HepG2 (cell line): Measurements from ENCODE around the gene PRKAR1B. TPM values are rescaled to one million over a fixed set of nuclear protein-coding genes. Genes with fewer than 3 reads are reported as not detected.

Source experiments
- ATAC-seq: fragments of 200-7000 bp; cut with Tn5 transposase; 3 replicates; pipeline ENCODE4 v1.9.1; 2020; ENCODE audit warnings: mild to moderate bottlenecking, moderate library complexity
- BruUV-seq: library from RNA; stranded (reverse); fragments of 400-500 nt; replicated peaks from 2 replicates; lab custom pipeline; 2021; lab: Mats Ljungman, UMichigan
- CTCF ChIA-PET: fragments of 300-600 bp; formaldehyde crosslinking; extraction: SDS; loops from one replicate; lab custom pipeline; 2021; ENCODE audit warnings: low total read pairs, inconsistent platforms, low intra/inter-chr PET ratio; lab: Yijun Ruan, JAX
- POLR2A ChIA-PET: fragments of 350-600 bp; sonication (Branson Sonifier 250); formaldehyde crosslinking; loops from one replicate; lab custom pipeline; 2020; ENCODE audit warnings: antibody characterized with exemption, inconsistent platforms; lab: Yijun Ruan, JAX
- DNase-seq: peaks from one replicate; pipeline ENCODE4 v3.0.0-alpha.2; 2015; ENCODE audit warnings: low spot score
- FAIRE-seq: peaks from 3 replicates; lab custom pipeline; 2011; peaks lifted over from hg19 to GRCh38; lab: Jason Lieb, UNC
- H2AFZ ChIP-seq: one replicate; pipeline ENCODE4 v1.6.1; 2011; ENCODE audit warnings: low read length, inconsistent platforms
- H3K27ac ChIP-seq: fragments of 300-600 bp; 3 replicates; pipeline ENCODE4 v1.8.0; 2011; ENCODE audit warnings: mixed run types, mild to moderate bottlenecking, mixed read lengths, low read length, inconsistent platforms; ENCODE audit not compliant: insufficient read depth; ENCODE audit errors: extremely low read length
- H3K27me3 ChIP-seq, 2 experiments: fragments of 200-600 bp in 1 of 2; 2 replicates in 1 of 2; 3 replicates in 1 of 2; pipeline versions ENCODE4 v1.6.0 to v1.8.0; 2011; ENCODE audit warnings: low read length in 2 of 2, mild to moderate bottlenecking in 2 of 2, moderate library complexity in 2 of 2, inconsistent platforms in 1 of 2; ENCODE audit not compliant: insufficient read depth in 2 of 2, control insufficient read depth in 1 of 2
- H3K36me3 ChIP-seq, 2 experiments: fragments of 200-600 bp in 1 of 2; replicated peaks in 1 of 2; 2 replicates in 1 of 2; 3 replicates in 1 of 2; pipeline versions ENCODE4 v1.5.1 to v1.8.0; 2011; ENCODE audit warnings: low read length in 2 of 2, inconsistent platforms in 1 of 2; ENCODE audit not compliant: insufficient read depth in 2 of 2, control insufficient read depth in 1 of 2
- H3K4me1 ChIP-seq: 2 replicates; pipeline ENCODE4 v1.5.1; 2012; ENCODE audit warnings: low read length, inconsistent platforms; ENCODE audit not compliant: insufficient read depth
- H3K4me2 ChIP-seq: 2 replicates; pipeline ENCODE4 v1.6.0; 2011; ENCODE audit warnings: low read depth, low read length, inconsistent platforms
- H3K4me3 ChIP-seq, 3 experiments: fragments of 200-600 bp in 1 of 3; sonication (generic), shearing (Covaris generic) in 1 of 3; replicated peaks in 1 of 3; 2 replicates each; pipeline ENCODE4 v1.5.1; 2011 to 2016; ENCODE audit warnings: low read length in 3 of 3, inconsistent platforms in 2 of 3, low read depth in 2 of 3, mild to moderate bottlenecking in 2 of 3, control low read depth in 1 of 3, mixed read lengths in 1 of 3; ENCODE audit not compliant: insufficient read depth in 1 of 3
- H3K79me2 ChIP-seq: one replicate; pipeline ENCODE4 v1.6.1; 2011; ENCODE audit warnings: low read length, inconsistent platforms; ENCODE audit not compliant: insufficient read depth
- H3K9ac ChIP-seq: 2 replicates; pipeline ENCODE4 v1.6.0; 2011; ENCODE audit warnings: mild to moderate bottlenecking, low read depth, low read length, inconsistent platforms; ENCODE audit not compliant: insufficient read depth
- H3K9me3 ChIP-seq: 2 replicates; pipeline ENCODE4 v1.5.1; 2012; ENCODE audit warnings: mild to moderate bottlenecking, low read length
- H4K20me1 ChIP-seq: 2 replicates; pipeline ENCODE4 v1.6.0; 2011; ENCODE audit warnings: inconsistent platforms, mild to moderate bottlenecking, low read length, moderate library complexity; ENCODE audit not compliant: insufficient read depth
- FOSL1 ChIP-seq: sonication (generic); formaldehyde crosslinking; IDR thresholded peaks from 2 replicates; pipeline ENCODE4 v1.9.0; 2021; ENCODE audit warnings: missing genetic modification reagents, borderline replicate concordance
- HOXA9 ChIP-seq: sonication (generic); formaldehyde crosslinking; IDR thresholded peaks from 2 replicates; pipeline ENCODE4 v1.8.1; 2022; ENCODE audit warnings: missing genetic modification reagents, mild to moderate bottlenecking, moderate library complexity, borderline replicate concordance
- MAFK ChIP-seq, 2 experiments: IDR thresholded peaks in 1 of 2; conservative IDR thresholded peaks in 1 of 2; 2 replicates each; pipeline ENCODE4 v1.6.1; 2011; ENCODE audit warnings: improper control_type of control experiment in 2 of 2, low read length in 2 of 2
- POLR2AphosphoS5 ChIP-seq: IDR thresholded peaks from 2 replicates; pipeline ENCODE4 v1.6.1; 2012; ENCODE audit warnings: low read depth, low read length
- RFXAP ChIP-seq: sonication (generic); formaldehyde crosslinking; IDR thresholded peaks from 2 replicates; pipeline ENCODE4 v1.4.0; 2020; ENCODE audit warnings: missing genetic modification reagents, borderline replicate concordance
- ZFX ChIP-seq: sonication (generic); formaldehyde crosslinking; IDR thresholded peaks from 2 replicates; pipeline ENCODE4 v1.4.0; 2020; ENCODE audit warnings: mild to moderate bottlenecking, low read depth, missing genetic modification reagents, moderate library complexity
- ZNF432 ChIP-seq: sonication (generic); formaldehyde crosslinking; IDR thresholded peaks from 2 replicates; pipeline ENCODE4 v1.5.0; 2020; ENCODE audit warnings: missing genetic modification reagents, mild to moderate bottlenecking, borderline replicate concordance
- ZZZ3 ChIP-seq: sonication (generic); formaldehyde crosslinking; IDR thresholded peaks from 2 replicates; pipeline ENCODE4 v1.4.0; 2020; ENCODE audit warnings: missing genetic modification reagents, mild to moderate bottlenecking, borderline replicate concordance
- WGBS: methylation state at CpG from one replicate; pipeline ENCODE4 v1.1.6; 2017; ENCODE audit warnings: low lambda C conversion rate; 5-methylcytosine and 5-hydroxymethylcytosine counted together
- in situ Hi-C: cut with HindIII; loops from 2 replicates; pipeline ENCODE4 v1.10.0; 2017; ENCODE audit warnings: low pct_unique_long_range_greater_than_20kb; ENCODE audit not compliant: extremely low pct_ligation_motif_present
- intact Hi-C: fragments of 100-400 bp; cut with micrococcal nuclease; formaldehyde crosslinking; loops from one replicate; pipeline ENCODE4 v1.10.0; 2022; ENCODE audit not compliant: unreplicated experiment
- polyA plus RNA-seq, 8 experiments: library from polyadenylated mRNA; depleted of rRNA in 3 of 8; stranded (reverse) in 7 of 8; unstranded in 1 of 8; fragments of >200 nt; fragmentation: Illumina TruSeq in 4 of 8; extraction: Trizol in 4 of 8; gene quantifications; 2 replicates each; pipeline versions ENCODE4 v1.2.1 to v1.2.3, GENCODE V29; 2011 to 2016; ENCODE audit warnings: low read depth in 4 of 8, missing spikeins in 1 of 8, mixed read lengths in 1 of 8; ENCODE audit not compliant: insufficient read depth in 1 of 8
- total RNA-seq, 5 experiments: library from RNA; depleted of rRNA; stranded (reverse); fragments of >200 nt; fragmentation: Illumina TruSeq; extraction: Trizol; gene quantifications; 2 replicates each; pipeline ENCODE4 v1.2.3, GENCODE V29; 2016; ENCODE audit warnings: low read depth in 1 of 5
- TF ChIP-seq, protein P1 (sequence below): sonication (generic); formaldehyde crosslinking; IDR thresholded peaks from 2 replicates; pipeline ENCODE4 v1.8.1; 2023; ENCODE audit warnings: missing genetic modification reagents, inconsistent platforms, borderline replicate concordance
- TF ChIP-seq, protein P2 (sequence below): sonication (generic); formaldehyde crosslinking; IDR thresholded peaks from 2 replicates; pipeline ENCODE4 v1.4.0; 2020; ENCODE audit warnings: mild to moderate bottlenecking, missing genetic modification reagents, borderline replicate concordance
- TF ChIP-seq, protein P3 (sequence below): sonication (generic); formaldehyde crosslinking; IDR thresholded peaks from 2 replicates; pipeline ENCODE4 v1.5.1; 2020; ENCODE audit warnings: mild to moderate bottlenecking, missing genetic modification reagents, borderline replicate concordance

Gene PRKAR1B
- total and polyA plus RNA-seq, 2 of the 13 experiments (the other 11 are each of a cell fraction or from before 2014, with no cell fraction given) = 7.9 to 28.2 TPM

DNA sequence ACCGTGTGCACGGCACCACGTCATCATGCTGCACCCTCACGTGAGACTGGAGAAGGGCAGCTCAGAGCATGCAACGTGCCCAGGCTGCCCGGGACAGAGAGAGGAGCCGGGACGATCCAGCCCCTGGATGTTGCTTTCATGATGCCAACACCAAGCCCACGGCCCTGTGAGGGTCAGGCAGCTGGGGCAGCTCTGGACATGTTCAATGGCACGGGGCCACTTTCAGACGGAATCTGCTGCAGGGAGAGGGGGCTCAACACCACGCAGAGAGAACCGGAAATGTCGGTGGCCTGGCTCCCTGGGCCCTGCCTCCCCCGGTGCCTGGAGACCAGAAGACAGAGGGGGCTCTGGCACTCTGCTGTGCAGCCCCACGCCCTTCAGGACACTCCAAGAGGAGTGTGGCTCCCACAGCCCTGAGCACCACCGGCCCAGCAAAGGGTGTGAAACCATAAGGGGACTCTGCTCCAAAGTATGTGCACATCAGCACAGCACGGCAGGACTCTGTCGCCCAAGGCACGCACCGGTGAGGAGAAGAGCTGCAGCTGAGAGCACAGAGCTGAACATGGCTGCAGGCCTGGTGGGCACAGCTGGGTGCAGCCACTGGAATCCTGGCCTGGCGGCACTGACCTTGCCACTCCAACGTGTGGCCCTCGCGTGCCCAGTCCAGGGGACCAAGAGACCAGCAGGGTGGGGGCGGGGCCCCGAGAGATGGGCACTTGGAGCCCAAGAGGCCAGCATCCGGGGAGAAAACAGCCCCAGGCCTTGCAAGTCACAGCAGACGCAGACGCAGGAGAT lies 137.1 kb downstream of the PRKAR1B start (continued):
- no peak for TF ChIP-seq POLR2AphosphoS5
- TF ChIP-seq ZZZ3 (CRISPR knock-in tag) = no peak
- TF ChIP-seq ZFX (CRISPR knock-in tag) = no peak
- TF ChIP-seq, protein P1, sequence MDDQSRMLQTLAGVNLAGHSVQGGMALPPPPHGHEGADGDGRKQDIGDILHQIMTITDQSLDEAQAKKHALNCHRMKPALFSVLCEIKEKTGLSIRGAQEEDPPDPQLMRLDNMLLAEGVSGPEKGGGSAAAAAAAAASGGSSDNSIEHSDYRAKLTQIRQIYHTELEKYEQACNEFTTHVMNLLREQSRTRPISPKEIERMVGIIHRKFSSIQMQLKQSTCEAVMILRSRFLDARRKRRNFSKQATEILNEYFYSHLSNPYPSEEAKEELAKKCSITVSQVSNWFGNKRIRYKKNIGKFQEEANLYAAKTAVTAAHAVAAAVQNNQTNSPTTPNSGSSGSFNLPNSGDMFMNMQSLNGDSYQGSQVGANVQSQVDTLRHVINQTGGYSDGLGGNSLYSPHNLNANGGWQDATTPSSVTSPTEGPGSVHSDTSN (CRISPR knock-in tag) = no peak
- TF ChIP-seq, protein P2, sequence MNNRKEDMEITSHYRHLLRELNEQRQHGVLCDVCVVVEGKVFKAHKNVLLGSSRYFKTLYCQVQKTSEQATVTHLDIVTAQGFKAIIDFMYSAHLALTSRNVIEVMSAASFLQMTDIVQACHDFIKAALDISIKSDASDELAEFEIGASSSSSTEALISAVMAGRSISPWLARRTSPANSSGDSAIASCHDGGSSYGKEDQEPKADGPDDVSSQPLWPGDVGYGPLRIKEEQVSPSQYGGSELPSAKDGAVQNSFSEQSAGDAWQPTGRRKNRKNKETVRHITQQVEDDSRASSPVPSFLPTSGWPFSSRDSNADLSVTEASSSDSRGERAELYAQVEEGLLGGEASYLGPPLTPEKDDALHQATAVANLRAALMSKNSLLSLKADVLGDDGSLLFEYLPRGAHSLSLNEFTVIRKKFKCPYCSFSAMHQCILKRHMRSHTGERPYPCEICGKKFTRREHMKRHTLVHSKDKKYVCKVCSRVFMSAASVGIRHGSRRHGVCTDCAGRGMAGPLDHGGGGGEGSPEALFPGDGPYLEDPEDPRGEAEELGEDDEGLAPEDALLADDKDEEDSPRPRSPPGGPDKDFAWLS (CRISPR knock-in tag) = no peak
- TF ChIP-seq FOSL1 = no peak
- no peak for TF ChIP-seq RFXAP (CRISPR knock-in tag)
- no peak for TF ChIP-seq HOXA9 (CRISPR knock-in tag)
- TF ChIP-seq MAFK (conservative IDR thresholded peaks at IDR 0.05 in 1 of 2, IDR thresholded peaks at IDR 0.05 in 1 of 2; ENCODE audit: low read length in 2 of 2) = no peak

DNA sequence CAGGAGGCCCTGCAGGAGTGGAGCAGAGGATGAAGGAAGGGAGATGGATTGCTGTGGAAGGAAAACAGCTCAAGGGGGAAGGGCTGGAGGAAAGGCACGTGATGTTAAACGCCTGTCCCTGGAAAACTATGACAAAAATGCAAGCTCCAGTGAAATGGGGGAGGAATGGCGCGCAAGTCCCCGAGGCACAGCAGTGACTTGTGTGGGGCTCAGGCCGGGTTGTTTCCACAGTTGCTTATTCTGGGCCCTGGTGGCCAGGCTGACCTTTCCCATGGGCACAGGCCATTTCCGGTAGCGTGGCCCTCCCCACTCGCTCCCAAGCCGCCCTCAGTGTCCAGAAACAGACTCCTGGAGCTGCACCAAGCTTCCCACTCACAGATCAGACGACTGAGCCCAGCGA lies 139.3 kb downstream of the PRKAR1B start:
- Histone ChIP-seq H3K9me3 (no peaks in the 10 kb centered on the region), H3K36me3 (peaks cover 15 to 42% of the 10 kb centered on the region in 2 experiments; a peak in 4 of 5 replicates), H3K4me2 (no peak overlapping the region), H4K20me1 (no peaks in the 10 kb centered on the region), H3K27me3 (no peaks in the 10 kb centered on the region), H2AFZ (no peak overlapping the region), H3K4me1 (no peaks in the 10 kb centered on the region), H3K4me3 (no peak overlapping the region), H3K9ac (no peak overlapping the region), H3K79me2 (no peaks in the 10 kb centered on the region), H3K27ac (no peak overlapping the region)
- intact Hi-C loops (no loop called here), in situ Hi-C loops (no loop called here)
- CTCF ChIA-PET = no interaction called here
- FAIRE-seq (no peak), DNase-seq (no peak), ATAC-seq (no peak)
- POLR2A ChIA-PET = no interaction called here
- WGBS = 95% methylated on average over 12 of the region's 12 CpGs
- BruUV-seq = no TSS peak
- no peak for TF ChIP-seq ZNF432
- TF ChIP-seq, protein P3, sequence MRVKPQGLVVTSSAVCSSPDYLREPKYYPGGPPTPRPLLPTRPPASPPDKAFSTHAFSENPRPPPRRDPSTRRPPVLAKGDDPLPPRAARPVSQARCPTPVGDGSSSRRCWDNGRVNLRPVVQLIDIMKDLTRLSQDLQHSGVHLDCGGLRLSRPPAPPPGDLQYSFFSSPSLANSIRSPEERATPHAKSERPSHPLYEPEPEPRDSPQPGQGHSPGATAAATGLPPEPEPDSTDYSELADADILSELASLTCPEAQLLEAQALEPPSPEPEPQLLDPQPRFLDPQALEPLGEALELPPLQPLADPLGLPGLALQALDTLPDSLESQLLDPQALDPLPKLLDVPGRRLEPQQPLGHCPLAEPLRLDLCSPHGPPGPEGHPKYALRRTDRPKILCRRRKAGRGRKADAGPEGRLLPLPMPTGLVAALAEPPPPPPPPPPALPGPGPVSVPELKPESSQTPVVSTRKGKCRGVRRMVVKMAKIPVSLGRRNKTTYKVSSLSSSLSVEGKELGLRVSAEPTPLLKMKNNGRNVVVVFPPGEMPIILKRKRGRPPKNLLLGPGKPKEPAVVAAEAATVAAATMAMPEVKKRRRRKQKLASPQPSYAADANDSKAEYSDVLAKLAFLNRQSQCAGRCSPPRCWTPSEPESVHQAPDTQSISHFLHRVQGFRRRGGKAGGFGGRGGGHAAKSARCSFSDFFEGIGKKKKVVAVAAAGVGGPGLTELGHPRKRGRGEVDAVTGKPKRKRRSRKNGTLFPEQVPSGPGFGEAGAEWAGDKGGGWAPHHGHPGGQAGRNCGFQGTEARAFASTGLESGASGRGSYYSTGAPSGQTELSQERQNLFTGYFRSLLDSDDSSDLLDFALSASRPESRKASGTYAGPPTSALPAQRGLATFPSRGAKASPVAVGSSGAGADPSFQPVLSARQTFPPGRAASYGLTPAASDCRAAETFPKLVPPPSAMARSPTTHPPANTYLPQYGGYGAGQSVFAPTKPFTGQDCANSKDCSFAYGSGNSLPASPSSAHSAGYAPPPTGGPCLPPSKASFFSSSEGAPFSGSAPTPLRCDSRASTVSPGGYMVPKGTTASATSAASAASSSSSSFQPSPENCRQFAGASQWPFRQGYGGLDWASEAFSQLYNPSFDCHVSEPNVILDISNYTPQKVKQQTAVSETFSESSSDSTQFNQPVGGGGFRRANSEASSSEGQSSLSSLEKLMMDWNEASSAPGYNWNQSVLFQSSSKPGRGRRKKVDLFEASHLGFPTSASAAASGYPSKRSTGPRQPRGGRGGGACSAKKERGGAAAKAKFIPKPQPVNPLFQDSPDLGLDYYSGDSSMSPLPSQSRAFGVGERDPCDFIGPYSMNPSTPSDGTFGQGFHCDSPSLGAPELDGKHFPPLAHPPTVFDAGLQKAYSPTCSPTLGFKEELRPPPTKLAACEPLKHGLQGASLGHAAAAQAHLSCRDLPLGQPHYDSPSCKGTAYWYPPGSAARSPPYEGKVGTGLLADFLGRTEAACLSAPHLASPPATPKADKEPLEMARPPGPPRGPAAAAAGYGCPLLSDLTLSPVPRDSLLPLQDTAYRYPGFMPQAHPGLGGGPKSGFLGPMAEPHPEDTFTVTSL (CRISPR knock-in tag) = no peak
